ENCODE data around the gene AVP. TPM values are rescaled to one million over a fixed set of nuclear protein-coding genes. Genes with fewer than 3 reads are reported as not detected.
A peak's percentile ranks its signal among the peaks of the same experiment; 100 is the strongest.
"Not testable (repeated sequence)": the region's sequence is repeated elsewhere in the genome, so short reads cannot be mapped to it uniquely, and the experiment has no call there.

Gene AVP
- total RNA-seq, 1 donor = not detected

GRCh38 chr20:3081641-3082040 lies 2.9 kb downstream of the AVP start:
- no peak overlapping the region for H3K4me3 ChIP-seq (ENCODE audit: low read depth, low read length)
- no peak for DNase-seq (ENCODE audit: low read depth)
- TF ChIP-seq CTCF (IDR thresholded peaks at IDR 0.05; ENCODE audit: insufficient read depth, low read depth, low read length) = no peak

- peak; percentile 41 for DNase-seq (ENCODE audit: low read depth)
- no peak overlapping the region for H3K4me3 ChIP-seq (ENCODE audit: low read depth, low read length)
- no peak for TF ChIP-seq CTCF (IDR thresholded peaks at IDR 0.05; ENCODE audit: insufficient read depth, low read depth, low read length)
These were observed 3.6 kb downstream of the AVP start for GRCh38 chr20:3080939-3081388.

- no peak for DNase-seq (ENCODE audit: low read depth)
- no peak for TF ChIP-seq CTCF (IDR thresholded peaks at IDR 0.05; ENCODE audit: insufficient read depth, low read depth, low read length)
These were observed 6.8 kb downstream of the AVP start for GRCh38 chr20:3077618-3078134.

GRCh38 chr20:3075315-3075714 lies 9.2 kb downstream of the AVP start:
- DNase-seq (ENCODE audit: low read depth); H3K4me3 ChIP-seq (ENCODE audit: low read depth, low read length): not testable (repeated sequence)

More at GRCh38 chr20:3077618-3078134, 6.8 kb downstream of the AVP start:
- H3K4me3 ChIP-seq (ENCODE audit: low read depth, low read length) = no peak overlapping the region

GRCh38 chr20:3074812-3075211 lies 9.7 kb downstream of the AVP start:
- H3K4me3 ChIP-seq (ENCODE audit: low read depth, low read length) = no peak overlapping the region
- no peak for DNase-seq (ENCODE audit: low read depth)
- no peak for TF ChIP-seq CTCF (IDR thresholded peaks at IDR 0.05; ENCODE audit: insufficient read depth, low read depth, low read length)

GRCh38 chr20:3073251-3073643 lies 11.3 kb downstream of the AVP start:
- DNase-seq (ENCODE audit: low read depth); H3K4me3 ChIP-seq (ENCODE audit: low read depth, low read length): not testable (repeated sequence)

- DNase-seq (ENCODE audit: low read depth) = no peak
- no peak for TF ChIP-seq CTCF (IDR thresholded peaks at IDR 0.05; ENCODE audit: insufficient read depth, low read depth, low read length)
- H3K4me3 ChIP-seq (ENCODE audit: low read depth, low read length) = no peak overlapping the region
These were observed 11.8 kb downstream of the AVP start for GRCh38 chr20:3072530-3073250.
